Measurements from ENCODE around the gene PLCB4. TPM values are rescaled to one million over a fixed set of nuclear protein-coding genes. Genes with fewer than 3 reads are reported as not detected.

The PLCB4 gene
- total RNA-seq, result 10 to 100 TPM in 2 of 4 donors, 1 to 10 TPM in 2; 6.3 to 24.5 (median 10.4) TPM

- Histone ChIP-seq H3K27me3 (peaks cover 20% of the 10 kb centered on the region), H3K4me1 (peaks cover 16% of the 10 kb centered on the region), H3K4me3 (peak within 1 kb of the TSS; percentile 78), H3K27ac (peak within 1 kb of the TSS; percentile 85), H3K9me3 (no peaks in the 10 kb centered on the region), H3K36me3 (no peaks in the 10 kb centered on the region)
- WGBS, result 1% methylated on average over 24 of the region's 75 CpGs
- TF ChIP-seq EP300 (IDR thresholded peaks at IDR 0.05) (no peak), POLR2AphosphoS5 (IDR thresholded peaks at IDR 0.05) (no peak)
- DNase-seq (ENCODE audit: low spot score in 2 of 2), result peak; percentile 75 to 85
These were observed at the start of gene PLCB4 for GRCh38 chr20:9068841-9069663. Gene PLCB4, plus strand, starts transcription at chr20:9069087. Its CDS starts 238,728 bp downstream, at chr20:9307815.

- H3K27ac ChIP-seq, result no peak overlapping the region
- H3K27me3 ChIP-seq, result no peaks in the 10 kb centered on the region
- no peaks in the 10 kb centered on the region for H3K9me3 ChIP-seq
- no peak overlapping the region for H3K4me3 ChIP-seq
- no peaks in the 10 kb centered on the region for H3K4me1 ChIP-seq
- no peaks in the 10 kb centered on the region for H3K36me3 ChIP-seq
- no peak for TF ChIP-seq CTCF (IDR thresholded peaks at IDR 0.05)
- no peak for DNase-seq (ENCODE audit: low spot score in 2 of 2)
These were observed 49.1 kb upstream of the PLCB4 start for GRCh38 chr20:9019833-9020232.

- DNase-seq (ENCODE audit: low spot score in 2 of 2), result no peak
- H3K27me3 ChIP-seq, result no peaks in the 10 kb centered on the region
- no peak overlapping the region for H3K27ac ChIP-seq
- no peak overlapping the region for H3K4me3 ChIP-seq
- no peaks in the 10 kb centered on the region for H3K9me3 ChIP-seq
- TF ChIP-seq POLR2AphosphoS5 (IDR thresholded peaks at IDR 0.05) (no peak), EP300 (IDR thresholded peaks at IDR 0.05) (no peak), CTCF (IDR thresholded peaks at IDR 0.05) (no peak), POLR2A (IDR thresholded peaks at IDR 0.05) (no peak)
- H3K36me3 ChIP-seq, result no peaks in the 10 kb centered on the region
- WGBS, result 76% methylated on average over 3 of the region's 3 CpGs
- no peaks in the 10 kb centered on the region for H3K4me1 ChIP-seq
These were observed 47.7 kb upstream of the PLCB4 start for GRCh38 chr20:9021216-9021615.

- no peaks in the 10 kb centered on the region for H3K4me1 ChIP-seq
- no peaks in the 10 kb centered on the region for H3K9me3 ChIP-seq
- TF ChIP-seq POLR2A (IDR thresholded peaks at IDR 0.05) (no peak), CTCF (IDR thresholded peaks at IDR 0.05) (no peak), POLR2AphosphoS5 (IDR thresholded peaks at IDR 0.05) (no peak), EP300 (IDR thresholded peaks at IDR 0.05) (no peak)
- H3K36me3 ChIP-seq, result no peaks in the 10 kb centered on the region
- no peak for DNase-seq (ENCODE audit: low spot score in 2 of 2)
- WGBS, result 48% methylated on average over 2 of the region's 2 CpGs
- no peak overlapping the region for H3K27ac ChIP-seq
- no peaks in the 10 kb centered on the region for H3K27me3 ChIP-seq
- H3K4me3 ChIP-seq, result no peak overlapping the region
These were observed 47.2 kb upstream of the PLCB4 start for GRCh38 chr20:9021699-9022098.

GRCh38 chr20:9022376-9022775, 46.5 kb upstream of the PLCB4 start:
- no peak for TF ChIP-seq CTCF (IDR thresholded peaks at IDR 0.05)
- no peaks in the 10 kb centered on the region for H3K4me1 ChIP-seq
- H3K27ac ChIP-seq, result no peak overlapping the region
- no peaks in the 10 kb centered on the region for H3K36me3 ChIP-seq
- DNase-seq (ENCODE audit: low spot score in 2 of 2), result no peak
- no peak overlapping the region for H3K4me3 ChIP-seq
- H3K9me3 ChIP-seq, result no peaks in the 10 kb centered on the region
- no peaks in the 10 kb centered on the region for H3K27me3 ChIP-seq
- WGBS, result 68% methylated on average over 2 of the region's 2 CpGs

GRCh38 chr20:9024606-9025005, 44.3 kb upstream of the PLCB4 start:
- TF ChIP-seq CTCF (IDR thresholded peaks at IDR 0.05) (no peak), EP300 (IDR thresholded peaks at IDR 0.05) (no peak), POLR2A (IDR thresholded peaks at IDR 0.05) (no peak), POLR2AphosphoS5 (IDR thresholded peaks at IDR 0.05) (no peak)
- Histone ChIP-seq H3K27me3 (no peaks in the 10 kb centered on the region), H3K4me3 (no peak overlapping the region), H3K9me3 (no peaks in the 10 kb centered on the region), H3K4me1 (no peaks in the 10 kb centered on the region), H3K27ac (no peak overlapping the region), H3K36me3 (no peaks in the 10 kb centered on the region)
- no peak for DNase-seq (ENCODE audit: low spot score in 2 of 2)
- 85% methylated on average over 4 of the region's 4 CpGs for WGBS
